ENCODE results near the gene DOCK7.
"Not testable (repeated sequence)": the region's sequence is repeated elsewhere in the genome, so short reads cannot be mapped to it uniquely, and the experiment has no call there.

Gene DOCK7

GRCh38 chr1:62691062-62691844 is 3.1 kb upstream of the DOCK7 start:
- no peak for DNase-seq

GRCh38 chr1:62689524-62689923 is 1.3 kb upstream of the DOCK7 start:
- peak; percentile 26 for DNase-seq

GRCh38 chr1:62688687-62689085 is 500 bp upstream of the DOCK7 start:
- DNase-seq: peak; percentile 40

GRCh38 chr1:62687421-62687902 is 724 bp downstream of the DOCK7 start:
- peak; percentile 48 for DNase-seq

- DNase-seq: no peak
These were observed 1.4 kb downstream of the DOCK7 start for GRCh38 chr1:62686822-62687221.

GRCh38 chr1:62685431-62685859 is 2.7 kb downstream of the DOCK7 start:
- DNase-seq: peak; percentile 17

GRCh38 chr1:62682531-62682930 is 5.7 kb downstream of the DOCK7 start:
- no peak for DNase-seq

- not testable (repeated sequence) for DNase-seq
These were observed 7.2 kb downstream of the DOCK7 start for GRCh38 chr1:62680992-62681391.

- not testable (repeated sequence) for DNase-seq
These were observed 10.4 kb downstream of the DOCK7 start for GRCh38 chr1:62677822-62678221.

- no peak for DNase-seq
These were observed 11.4 kb downstream of the DOCK7 start for GRCh38 chr1:62676611-62677356.

- no peak for DNase-seq
These were observed 14.6 kb downstream of the DOCK7 start for GRCh38 chr1:62673629-62674028.

GRCh38 chr1:62672029-62672428 is 16.2 kb downstream of the DOCK7 start:
- no peak for DNase-seq

- no peak for DNase-seq
These were observed 33.4 kb downstream of the DOCK7 start for GRCh38 chr1:62654744-62655143.

- no peak for DNase-seq
These were observed 35.8 kb downstream of the DOCK7 start for GRCh38 chr1:62652387-62652786.

GRCh38 chr1:62643283-62643682 is 44.9 kb downstream of the DOCK7 start:
- DNase-seq: no peak

GRCh38 chr1:62637392-62638105 is 50.6 kb downstream of the DOCK7 start:
- DNase-seq: no peak

- DNase-seq: no peak
These were observed 59.7 kb downstream of the DOCK7 start for GRCh38 chr1:62628506-62628905.

- DNase-seq: no peak
These were observed 62.8 kb downstream of the DOCK7 start for GRCh38 chr1:62625415-62625814.

GRCh38 chr1:62621907-62622306 is 66.3 kb downstream of the DOCK7 start:
- peak; percentile 25 for DNase-seq

GRCh38 chr1:62613890-62614289 is 74.3 kb downstream of the DOCK7 start:
- DNase-seq: no peak

- DNase-seq: no peak
These were observed 74.9 kb downstream of the DOCK7 start for GRCh38 chr1:62613325-62613727.

- DNase-seq: no peak
These were observed 75.4 kb downstream of the DOCK7 start for GRCh38 chr1:62612770-62613169.

GRCh38 chr1:62610588-62610987 is 77.6 kb downstream of the DOCK7 start:
- not testable (repeated sequence) for DNase-seq

All from hematopoietic multipotent progenitor cell treated with erythropoietin and hydrocortisone succinate and interleukin-3 and kit ligand, for 8 days (in vitro differentiated cells).